ENCODE data around the gene AQP3.
"Not testable (repeated sequence)": the region's sequence is repeated elsewhere in the genome, so short reads cannot be mapped to it uniquely, and the experiment has no call there.

Gene AQP3

GRCh38 chr9:33431420-33431819 lies 16.0 kb downstream of the AQP3 start:
- no peak overlapping the region for H2AFZ ChIP-seq (ENCODE audit: low read depth, low read length)
- no peak overlapping the region for H3K4me3 ChIP-seq (ENCODE audit: low read length)
- H3K36me3 ChIP-seq (ENCODE audit: insufficient read depth, low read length), result no peaks in the 10 kb centered on the region
- no peaks in the 10 kb centered on the region for H3K9me3 ChIP-seq (ENCODE audit: low read length)
- peaks cover under 1% of the 10 kb centered on the region for H3K27me3 ChIP-seq (ENCODE audit: insufficient read depth, low read length)
- no peaks in the 10 kb centered on the region for H3K4me1 ChIP-seq (ENCODE audit: insufficient read depth, low read length)

GRCh38 chr9:33430942-33431341 lies 16.5 kb downstream of the AQP3 start:
- H2AFZ ChIP-seq (ENCODE audit: low read depth, low read length), result no peak overlapping the region
- H3K4me3 ChIP-seq (ENCODE audit: low read length), result no peak overlapping the region
- no peaks in the 10 kb centered on the region for H3K4me1 ChIP-seq (ENCODE audit: insufficient read depth, low read length)
- no peaks in the 10 kb centered on the region for H3K27me3 ChIP-seq (ENCODE audit: insufficient read depth, low read length)
- H3K36me3 ChIP-seq (ENCODE audit: insufficient read depth, low read length), result no peaks in the 10 kb centered on the region
- H3K9me3 ChIP-seq (ENCODE audit: low read length), result no peaks in the 10 kb centered on the region

GRCh38 chr9:33429256-33429985 lies 18.0 kb downstream of the AQP3 start:
- H3K9me3 ChIP-seq (ENCODE audit: low read length), result no peaks in the 10 kb centered on the region
- H3K36me3 ChIP-seq (ENCODE audit: insufficient read depth, low read length), result no peaks in the 10 kb centered on the region
- no peak overlapping the region for H3K4me3 ChIP-seq (ENCODE audit: low read length)
- no peaks in the 10 kb centered on the region for H3K4me1 ChIP-seq (ENCODE audit: insufficient read depth, low read length)
- H3K27me3 ChIP-seq (ENCODE audit: insufficient read depth, low read length), result no peaks in the 10 kb centered on the region
- no peak overlapping the region for H2AFZ ChIP-seq (ENCODE audit: low read depth, low read length)

GRCh38 chr9:33426843-33427293 lies 20.5 kb downstream of the AQP3 start:
- Histone ChIP-seq H3K36me3 (ENCODE audit: insufficient read depth, low read length) (no peaks in the 10 kb centered on the region), H2AFZ (ENCODE audit: low read depth, low read length) (no peak overlapping the region), H3K4me1 (ENCODE audit: insufficient read depth, low read length) (no peaks in the 10 kb centered on the region), H3K4me3 (ENCODE audit: low read length) (no peak overlapping the region), H3K9me3 (ENCODE audit: low read length) (no peaks in the 10 kb centered on the region), H3K27me3 (ENCODE audit: insufficient read depth, low read length) (no peaks in the 10 kb centered on the region)

GRCh38 chr9:33425128-33425533 lies 22.3 kb downstream of the AQP3 start:
- Histone ChIP-seq H3K36me3 (ENCODE audit: insufficient read depth, low read length) (no peaks in the 10 kb centered on the region), H3K4me1 (ENCODE audit: insufficient read depth, low read length) (no peaks in the 10 kb centered on the region), H3K4me3 (ENCODE audit: low read length) (no peak overlapping the region), H2AFZ (ENCODE audit: low read depth, low read length) (no peak overlapping the region), H3K9me3 (ENCODE audit: low read length) (no peaks in the 10 kb centered on the region), H3K27me3 (ENCODE audit: insufficient read depth, low read length) (no peaks in the 10 kb centered on the region)

- not testable (repeated sequence) for H3K4me3 ChIP-seq (ENCODE audit: low read length); H3K36me3 ChIP-seq (ENCODE audit: insufficient read depth, low read length); H3K4me1 ChIP-seq (ENCODE audit: insufficient read depth, low read length); H3K9me3 ChIP-seq (ENCODE audit: low read length); H3K27me3 ChIP-seq (ENCODE audit: insufficient read depth, low read length); H2AFZ ChIP-seq (ENCODE audit: low read depth, low read length)
Observed at GRCh38 chr9:33424492-33424891, 22.9 kb downstream of the AQP3 start.

- not testable (repeated sequence) for H3K9me3 ChIP-seq (ENCODE audit: low read length)
Observed at GRCh38 chr9:33424043-33424442, 23.4 kb downstream of the AQP3 start.

GRCh38 chr9:33419708-33420303 lies 27.6 kb downstream of the AQP3 start:
- Histone ChIP-seq H3K9me3 (ENCODE audit: low read length) (no peaks in the 10 kb centered on the region), H2AFZ (ENCODE audit: low read depth, low read length) (no peak overlapping the region), H3K4me1 (ENCODE audit: insufficient read depth, low read length) (no peaks in the 10 kb centered on the region), H3K4me3 (ENCODE audit: low read length) (no peak overlapping the region), H3K36me3 (ENCODE audit: insufficient read depth, low read length) (no peaks in the 10 kb centered on the region), H3K27me3 (ENCODE audit: insufficient read depth, low read length) (peaks cover 4% of the 10 kb centered on the region)

More at GRCh38 chr9:33424043-33424442, 23.4 kb downstream of the AQP3 start:
- not testable (repeated sequence) for H3K4me3 ChIP-seq (ENCODE audit: low read length); H2AFZ ChIP-seq (ENCODE audit: low read depth, low read length); H3K4me1 ChIP-seq (ENCODE audit: insufficient read depth, low read length); H3K27me3 ChIP-seq (ENCODE audit: insufficient read depth, low read length); H3K36me3 ChIP-seq (ENCODE audit: insufficient read depth, low read length)

- Histone ChIP-seq H3K4me3 (ENCODE audit: low read length) (no peak overlapping the region), H2AFZ (ENCODE audit: low read depth, low read length) (no peak overlapping the region), H3K27me3 (ENCODE audit: insufficient read depth, low read length) (peaks cover 4% of the 10 kb centered on the region), H3K36me3 (ENCODE audit: insufficient read depth, low read length) (no peaks in the 10 kb centered on the region), H3K4me1 (ENCODE audit: insufficient read depth, low read length) (no peaks in the 10 kb centered on the region), H3K9me3 (ENCODE audit: low read length) (no peaks in the 10 kb centered on the region)
Observed at GRCh38 chr9:33418090-33418489, 29.3 kb downstream of the AQP3 start.

- Histone ChIP-seq H3K27me3 (ENCODE audit: insufficient read depth, low read length) (peaks cover 4% of the 10 kb centered on the region), H2AFZ (ENCODE audit: low read depth, low read length) (no peak overlapping the region), H3K36me3 (ENCODE audit: insufficient read depth, low read length) (no peaks in the 10 kb centered on the region), H3K4me1 (ENCODE audit: insufficient read depth, low read length) (no peaks in the 10 kb centered on the region), H3K9me3 (ENCODE audit: low read length) (no peaks in the 10 kb centered on the region), H3K4me3 (ENCODE audit: low read length) (no peak overlapping the region)
Observed at GRCh38 chr9:33416996-33417395, 30.4 kb downstream of the AQP3 start.

- H3K9me3 ChIP-seq (ENCODE audit: low read length), result no peaks in the 10 kb centered on the region
- no peak overlapping the region for H3K4me3 ChIP-seq (ENCODE audit: low read length)
- H2AFZ ChIP-seq (ENCODE audit: low read depth, low read length), result no peak overlapping the region
- H3K27me3 ChIP-seq (ENCODE audit: insufficient read depth, low read length), result peaks cover 4% of the 10 kb centered on the region
- no peaks in the 10 kb centered on the region for H3K36me3 ChIP-seq (ENCODE audit: insufficient read depth, low read length)
- no peaks in the 10 kb centered on the region for H3K4me1 ChIP-seq (ENCODE audit: insufficient read depth, low read length)
Observed at GRCh38 chr9:33415501-33416038, 31.8 kb downstream of the AQP3 start.

- no peaks in the 10 kb centered on the region for H3K4me1 ChIP-seq (ENCODE audit: insufficient read depth, low read length)
- H3K4me3 ChIP-seq (ENCODE audit: low read length), result no peak overlapping the region
- H3K9me3 ChIP-seq (ENCODE audit: low read length), result no peaks in the 10 kb centered on the region
- no peaks in the 10 kb centered on the region for H3K36me3 ChIP-seq (ENCODE audit: insufficient read depth, low read length)
- no peak overlapping the region for H2AFZ ChIP-seq (ENCODE audit: low read depth, low read length)
- H3K27me3 ChIP-seq (ENCODE audit: insufficient read depth, low read length), result peaks cover 4% of the 10 kb centered on the region
Observed at GRCh38 chr9:33414889-33415500, 32.4 kb downstream of the AQP3 start.

- Histone ChIP-seq H3K36me3 (ENCODE audit: insufficient read depth, low read length) (no peaks in the 10 kb centered on the region), H3K4me3 (ENCODE audit: low read length) (no peak overlapping the region), H3K4me1 (ENCODE audit: insufficient read depth, low read length) (no peaks in the 10 kb centered on the region), H2AFZ (ENCODE audit: low read depth, low read length) (no peak overlapping the region), H3K27me3 (ENCODE audit: insufficient read depth, low read length) (peaks cover 4% of the 10 kb centered on the region), H3K9me3 (ENCODE audit: low read length) (no peaks in the 10 kb centered on the region)
Observed at GRCh38 chr9:33414268-33414667, 33.1 kb downstream of the AQP3 start.

Measured in neuron (in vitro differentiated cells).